ENCODE measurements around the gene NRG4.

GRCh38 chr15:76056931-76057330, 44.7 kb upstream of the NRG4 start:
- TF ChIP-seq, protein P1, sequence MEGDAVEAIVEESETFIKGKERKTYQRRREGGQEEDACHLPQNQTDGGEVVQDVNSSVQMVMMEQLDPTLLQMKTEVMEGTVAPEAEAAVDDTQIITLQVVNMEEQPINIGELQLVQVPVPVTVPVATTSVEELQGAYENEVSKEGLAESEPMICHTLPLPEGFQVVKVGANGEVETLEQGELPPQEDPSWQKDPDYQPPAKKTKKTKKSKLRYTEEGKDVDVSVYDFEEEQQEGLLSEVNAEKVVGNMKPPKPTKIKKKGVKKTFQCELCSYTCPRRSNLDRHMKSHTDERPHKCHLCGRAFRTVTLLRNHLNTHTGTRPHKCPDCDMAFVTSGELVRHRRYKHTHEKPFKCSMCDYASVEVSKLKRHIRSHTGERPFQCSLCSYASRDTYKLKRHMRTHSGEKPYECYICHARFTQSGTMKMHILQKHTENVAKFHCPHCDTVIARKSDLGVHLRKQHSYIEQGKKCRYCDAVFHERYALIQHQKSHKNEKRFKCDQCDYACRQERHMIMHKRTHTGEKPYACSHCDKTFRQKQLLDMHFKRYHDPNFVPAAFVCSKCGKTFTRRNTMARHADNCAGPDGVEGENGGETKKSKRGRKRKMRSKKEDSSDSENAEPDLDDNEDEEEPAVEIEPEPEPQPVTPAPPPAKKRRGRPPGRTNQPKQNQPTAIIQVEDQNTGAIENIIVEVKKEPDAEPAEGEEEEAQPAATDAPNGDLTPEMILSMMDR (IDR thresholded peaks at IDR 0.05; ENCODE audit: poor library complexity) = no peak
- no peak for TF ChIP-seq EZH2 (IDR thresholded peaks at IDR 0.05; ENCODE audit: borderline replicate concordance)
